ENCODE measurements around the gene DVL2. TPM values are rescaled to one million over a fixed set of nuclear protein-coding genes. Genes with fewer than 3 reads are reported as not detected.

DVL2 gene
- total and polyA plus RNA-seq, 12 donors, result 11.8 to 87.2 (median 44.4) TPM

- TF ChIP-seq, protein P1, sequence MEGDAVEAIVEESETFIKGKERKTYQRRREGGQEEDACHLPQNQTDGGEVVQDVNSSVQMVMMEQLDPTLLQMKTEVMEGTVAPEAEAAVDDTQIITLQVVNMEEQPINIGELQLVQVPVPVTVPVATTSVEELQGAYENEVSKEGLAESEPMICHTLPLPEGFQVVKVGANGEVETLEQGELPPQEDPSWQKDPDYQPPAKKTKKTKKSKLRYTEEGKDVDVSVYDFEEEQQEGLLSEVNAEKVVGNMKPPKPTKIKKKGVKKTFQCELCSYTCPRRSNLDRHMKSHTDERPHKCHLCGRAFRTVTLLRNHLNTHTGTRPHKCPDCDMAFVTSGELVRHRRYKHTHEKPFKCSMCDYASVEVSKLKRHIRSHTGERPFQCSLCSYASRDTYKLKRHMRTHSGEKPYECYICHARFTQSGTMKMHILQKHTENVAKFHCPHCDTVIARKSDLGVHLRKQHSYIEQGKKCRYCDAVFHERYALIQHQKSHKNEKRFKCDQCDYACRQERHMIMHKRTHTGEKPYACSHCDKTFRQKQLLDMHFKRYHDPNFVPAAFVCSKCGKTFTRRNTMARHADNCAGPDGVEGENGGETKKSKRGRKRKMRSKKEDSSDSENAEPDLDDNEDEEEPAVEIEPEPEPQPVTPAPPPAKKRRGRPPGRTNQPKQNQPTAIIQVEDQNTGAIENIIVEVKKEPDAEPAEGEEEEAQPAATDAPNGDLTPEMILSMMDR (IDR thresholded peaks at IDR 0.05), result peak in 3 of 6 experiments; percentile 19 to 49 (median 42)
- TF ChIP-seq POLR2A (IDR thresholded peaks at IDR 0.05), result peak in 1 of 2 donors; percentile 64
- H3K27me3 ChIP-seq, result no peaks in the 10 kb centered on the region
These were observed 5.0 kb upstream of the DVL2 start, which contains the start of gene PHF23 for GRCh38 chr17:7239091-7240027. Gene PHF23, minus strand, starts transcription at chr17:7239457. Its CDS starts 178 bp downstream, at chr17:7239279.

GRCh38 chr17:7238420-7239090 is 4.2 kb upstream of the DVL2 start:
- Histone ChIP-seq H3K27ac (peak overlapping the region; percentile 87 to 91 (median 90)), H3K36me3 (replicated peaks in 1 of 2) (peaks cover 0 to 29% of the 10 kb centered on the region in 2 donors), H3K4me1 (replicated peaks in 1 of 2) (peaks cover 46 to 47% of the 10 kb centered on the region in 2 donors), H3K4me3 (peak overlapping the region; percentile 86 to 95 (median 92)), H3K27me3 (no peaks in the 10 kb centered on the region), H3K9me3 (replicated peaks in 1 of 3) (no peaks in the 10 kb centered on the region)
- 0 to 1% (median 1%) methylated on average over 18 to 39 of the region's 39 CpGs for WGBS, 4 donors
- intact Hi-C loops (cut with DNase I), result no loop called here
- TF ChIP-seq, protein P1 (IDR thresholded peaks at IDR 0.05), result no peak
- peak in 1 of 2 donors; percentile 2 for TF ChIP-seq POLR2A (IDR thresholded peaks at IDR 0.05)
- peak in 6 of 7 donors; percentile 54 to 72 (median 65) for DNase-seq

More at GRCh38 chr17:7239091-7240027, 5.0 kb upstream of the DVL2 start, which contains the start of gene PHF23:
- WGBS, 4 donors, result 1 to 2% (median 1%) methylated on average over 25 to 70 of the region's 72 CpGs
- peak within 1 kb of the TSS; percentile 86 to 95 (median 92) for H3K4me3 ChIP-seq
- no peaks in the 10 kb centered on the region for H3K9me3 ChIP-seq (replicated peaks in 1 of 3)
- H3K4me1 ChIP-seq (replicated peaks in 1 of 2), result peaks cover 46 to 47% of the 10 kb centered on the region in 2 donors
- peaks cover 0 to 36% of the 10 kb centered on the region in 2 donors for H3K36me3 ChIP-seq (replicated peaks in 1 of 2)
- peak; percentile 99 to 100 (median 99) for DNase-seq
- intact Hi-C loops (cut with DNase I), result no loop called here
- peak within 1 kb of the TSS; percentile 87 to 100 (median 95) for H3K27ac ChIP-seq

GRCh38 chr17:7237761-7238419 is 3.6 kb upstream of the DVL2 start:
- Histone ChIP-seq H3K4me3 (peak overlapping the region in 2 of 4 donors; percentile 92 to 95), H3K4me1 (replicated peaks in 1 of 2) (peaks cover 47 to 53% of the 10 kb centered on the region in 2 donors), H3K36me3 (replicated peaks in 1 of 2) (peaks cover 0 to 29% of the 10 kb centered on the region in 2 donors), H3K27me3 (no peaks in the 10 kb centered on the region), H3K9me3 (replicated peaks in 1 of 3) (no peaks in the 10 kb centered on the region), H3K27ac (peak overlapping the region in 4 of 5 donors; percentile 87 to 91 (median 90))
- TF ChIP-seq, protein P1 (IDR thresholded peaks at IDR 0.05), result no peak
- no peak for TF ChIP-seq POLR2A (IDR thresholded peaks at IDR 0.05)
- WGBS, 4 donors, result 1 to 15% (median 1%) methylated on average over 4 to 72 of the region's 73 CpGs; no CpG with 5 or more reads in 1 of the 4 donors
- peak; percentile 86 to 90 (median 89) for DNase-seq
- intact Hi-C loops (cut with DNase I), result no loop called here
